ENCODE measurements around the gene FBLIM1. TPM values are rescaled to one million over a fixed set of nuclear protein-coding genes. Genes with fewer than 3 reads are reported as not detected.

FBLIM1 gene
- total and polyA plus RNA-seq, 2 experiments from 2014 or later = 117 to 120 TPM

DNA sequence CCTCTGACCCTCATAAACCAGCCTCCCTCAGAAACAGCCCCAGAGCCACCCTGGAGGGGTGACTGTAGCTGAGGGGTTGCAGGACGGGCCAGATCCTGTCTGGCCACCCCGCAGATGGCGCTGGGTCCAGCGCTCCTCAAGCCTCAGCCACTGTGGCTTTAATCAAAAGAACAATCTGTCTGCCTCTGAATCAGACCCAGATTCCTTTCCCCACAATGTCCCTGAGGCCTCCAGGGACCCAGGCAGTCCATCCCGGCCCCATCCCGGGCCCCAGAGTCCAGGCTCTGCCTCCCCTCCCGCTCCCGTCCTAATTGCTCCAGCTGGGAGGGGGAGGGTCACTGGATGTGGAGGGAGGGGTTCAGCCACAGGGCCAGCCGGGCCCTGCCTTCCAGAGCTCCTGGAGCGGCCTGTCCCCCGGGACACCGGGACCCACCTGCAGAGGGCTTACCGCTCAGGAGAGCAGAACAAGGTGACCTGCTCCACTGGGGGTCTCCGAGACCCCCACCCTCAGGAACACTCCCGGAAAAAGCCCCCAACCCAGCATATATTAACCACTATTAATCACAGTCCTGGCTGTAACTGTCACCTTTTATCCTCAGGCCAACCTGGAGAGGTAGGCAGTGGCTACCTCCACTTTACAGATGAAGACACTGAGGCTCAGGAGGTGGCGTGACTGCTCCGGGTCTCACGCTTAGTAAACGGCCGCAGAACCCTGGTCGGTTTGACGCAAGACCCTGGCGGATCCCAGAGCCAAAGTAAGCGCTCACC, 836 bp upstream of the FBLIM1 start:
- peak overlapping the region; percentile 87 for H3K4me2 ChIP-seq
- peak overlapping the region; percentile 95 for H3K27ac ChIP-seq
- no peaks in the 10 kb centered on the region for H3K9me2 ChIP-seq (replicated peaks; ENCODE audit: insufficient read depth)
- no peaks in the 10 kb centered on the region for H3K9me3 ChIP-seq (ENCODE audit: low read depth)
- H3K27me3 ChIP-seq = no peaks in the 10 kb centered on the region
- H3K4me3 ChIP-seq = peak overlapping the region; percentile 98
- peaks cover 22% of the 10 kb centered on the region for H4K20me1 ChIP-seq (ENCODE audit: insufficient read depth, poor library complexity, severe bottlenecking)
- TF ChIP-seq EZH2 (IDR thresholded peaks at IDR 0.05; ENCODE audit: borderline replicate concordance) (no peak), EZH2phosphoT487 (IDR thresholded peaks at IDR 0.05; ENCODE audit: low read depth, severe bottlenecking, unreplicated experiment) (no peak)
- TF ChIP-seq, protein P1, sequence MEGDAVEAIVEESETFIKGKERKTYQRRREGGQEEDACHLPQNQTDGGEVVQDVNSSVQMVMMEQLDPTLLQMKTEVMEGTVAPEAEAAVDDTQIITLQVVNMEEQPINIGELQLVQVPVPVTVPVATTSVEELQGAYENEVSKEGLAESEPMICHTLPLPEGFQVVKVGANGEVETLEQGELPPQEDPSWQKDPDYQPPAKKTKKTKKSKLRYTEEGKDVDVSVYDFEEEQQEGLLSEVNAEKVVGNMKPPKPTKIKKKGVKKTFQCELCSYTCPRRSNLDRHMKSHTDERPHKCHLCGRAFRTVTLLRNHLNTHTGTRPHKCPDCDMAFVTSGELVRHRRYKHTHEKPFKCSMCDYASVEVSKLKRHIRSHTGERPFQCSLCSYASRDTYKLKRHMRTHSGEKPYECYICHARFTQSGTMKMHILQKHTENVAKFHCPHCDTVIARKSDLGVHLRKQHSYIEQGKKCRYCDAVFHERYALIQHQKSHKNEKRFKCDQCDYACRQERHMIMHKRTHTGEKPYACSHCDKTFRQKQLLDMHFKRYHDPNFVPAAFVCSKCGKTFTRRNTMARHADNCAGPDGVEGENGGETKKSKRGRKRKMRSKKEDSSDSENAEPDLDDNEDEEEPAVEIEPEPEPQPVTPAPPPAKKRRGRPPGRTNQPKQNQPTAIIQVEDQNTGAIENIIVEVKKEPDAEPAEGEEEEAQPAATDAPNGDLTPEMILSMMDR (IDR thresholded peaks at IDR 0.05; ENCODE audit: poor library complexity) = no peak
- DNase-seq (ENCODE audit: low spot score) = peak; percentile 86
- H3K79me2 ChIP-seq = peaks cover 44% of the 10 kb centered on the region
- H3K4me1 ChIP-seq (ENCODE audit: insufficient read depth) = peaks cover 42% of the 10 kb centered on the region
- H3K36me3 ChIP-seq (replicated peaks; ENCODE audit: insufficient read depth, low read depth) = no peaks in the 10 kb centered on the region
- peak overlapping the region; percentile 51 for H2AFZ ChIP-seq
- WGBS (ENCODE audit: low lambda C conversion rate, missing lambda C conversion rate) = 6% methylated on average over 23 of the region's 24 CpGs

DNA sequence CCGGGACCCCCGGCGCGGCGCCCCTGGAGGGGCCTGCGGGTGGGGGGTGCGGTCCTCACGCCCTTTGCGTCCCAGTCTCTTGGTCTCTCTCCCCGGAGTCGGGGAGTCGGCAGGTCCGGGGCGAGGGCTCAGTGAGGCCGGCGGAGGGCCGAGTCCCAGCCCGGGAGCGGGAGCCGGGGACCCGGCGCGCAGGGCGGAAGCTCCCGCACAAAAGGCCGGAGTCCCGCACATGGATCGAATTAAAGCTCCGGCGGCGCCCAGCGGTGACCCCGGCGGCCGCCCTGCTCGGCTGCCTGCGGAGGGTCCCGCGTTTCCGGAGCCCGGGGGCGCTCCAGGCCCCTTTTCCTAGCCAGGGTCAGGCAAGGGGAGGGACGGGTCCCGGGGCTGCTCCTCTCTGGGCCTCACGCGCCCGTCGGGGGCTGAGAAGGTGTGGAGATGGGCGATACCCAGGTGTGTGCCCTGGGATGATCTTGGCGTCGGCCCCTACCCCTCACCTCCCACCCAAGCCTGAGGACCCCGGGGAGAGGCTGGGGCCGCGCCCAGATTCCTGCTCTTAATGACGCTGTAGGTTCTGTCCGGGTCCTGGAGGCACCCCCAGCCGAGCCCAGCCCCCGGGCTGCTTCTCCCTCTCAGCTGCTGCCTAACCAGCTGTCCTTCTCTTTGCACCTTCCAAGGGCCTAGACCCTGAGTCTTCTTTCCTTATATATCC, 512 bp downstream of the FBLIM1 start:
- no peaks in the 10 kb centered on the region for H3K27me3 ChIP-seq

DNA sequence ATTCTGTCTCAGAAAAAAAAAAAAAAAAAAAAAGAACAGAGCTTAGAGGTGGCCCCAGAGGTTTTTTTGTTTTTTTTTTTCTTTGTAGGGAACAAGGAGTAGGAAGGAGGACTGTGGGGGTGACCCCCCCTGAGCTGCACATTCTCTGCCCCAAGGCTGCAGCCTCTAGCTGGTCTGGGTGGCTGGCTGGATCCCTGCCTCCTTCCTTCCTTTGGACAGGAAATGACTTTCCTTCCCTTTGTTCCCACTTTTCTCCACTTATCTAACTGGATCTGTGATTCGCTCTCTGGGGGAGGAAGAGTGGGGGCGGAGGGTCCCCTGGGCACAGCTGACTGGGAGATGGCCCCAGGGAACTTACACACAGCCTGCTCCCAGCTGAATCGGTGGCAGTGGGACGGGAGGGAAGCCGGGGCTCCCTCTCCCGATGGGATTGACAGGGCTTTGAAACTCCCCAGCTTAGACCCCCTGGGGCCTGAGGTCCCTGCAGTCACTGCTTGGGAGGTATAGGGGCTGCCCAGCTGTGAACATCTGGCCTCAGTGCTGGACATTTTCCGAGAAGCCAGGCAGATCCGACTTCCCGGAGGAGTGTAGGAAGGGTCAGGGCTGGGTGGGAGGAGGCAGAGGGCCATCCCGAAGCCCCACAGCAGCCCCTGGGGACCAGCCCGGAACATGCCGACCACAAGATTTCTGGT, 2.1 kb downstream of the FBLIM1 start:
- H2AFZ ChIP-seq = no peak overlapping the region
- DNase-seq (ENCODE audit: low spot score) = peak; percentile 56
- peaks cover 42% of the 10 kb centered on the region for H4K20me1 ChIP-seq (ENCODE audit: insufficient read depth, poor library complexity, severe bottlenecking)
- no peaks in the 10 kb centered on the region for H3K27me3 ChIP-seq
- H3K27ac ChIP-seq = peak overlapping the region; percentile 95
- no peaks in the 10 kb centered on the region for H3K36me3 ChIP-seq (replicated peaks; ENCODE audit: insufficient read depth, low read depth)
- no peaks in the 10 kb centered on the region for H3K9me3 ChIP-seq (ENCODE audit: low read depth)
- H3K4me1 ChIP-seq (ENCODE audit: insufficient read depth) = peaks cover 56% of the 10 kb centered on the region
- H3K4me3 ChIP-seq = peak overlapping the region; percentile 34
- no peaks in the 10 kb centered on the region for H3K9me2 ChIP-seq (replicated peaks; ENCODE audit: insufficient read depth)
- peak overlapping the region; percentile 87 for H3K4me2 ChIP-seq
- WGBS (ENCODE audit: low lambda C conversion rate, missing lambda C conversion rate) = 17% methylated on average over 12 of the region's 12 CpGs
- TF ChIP-seq, protein P1 (IDR thresholded peaks at IDR 0.05; ENCODE audit: poor library complexity) = no peak
- TF ChIP-seq EZH2 (IDR thresholded peaks at IDR 0.05; ENCODE audit: borderline replicate concordance) (no peak), EZH2phosphoT487 (IDR thresholded peaks at IDR 0.05; ENCODE audit: low read depth, severe bottlenecking, unreplicated experiment) (no peak)
- peaks cover 69% of the 10 kb centered on the region for H3K79me2 ChIP-seq

More for the DNA sequence above, 512 bp downstream of the FBLIM1 start:
- peak overlapping the region; percentile 98 for H3K4me3 ChIP-seq
- H3K9me3 ChIP-seq (ENCODE audit: low read depth) = no peaks in the 10 kb centered on the region
- H2AFZ ChIP-seq = peak overlapping the region; percentile 51
- H3K27ac ChIP-seq = peak overlapping the region; percentile 95
- no peaks in the 10 kb centered on the region for H3K9me2 ChIP-seq (replicated peaks; ENCODE audit: insufficient read depth)
- H3K79me2 ChIP-seq = peaks cover 58% of the 10 kb centered on the region
- TF ChIP-seq, protein P1 (IDR thresholded peaks at IDR 0.05; ENCODE audit: poor library complexity) = no peak
- TF ChIP-seq EZH2 (IDR thresholded peaks at IDR 0.05; ENCODE audit: borderline replicate concordance) (no peak), EZH2phosphoT487 (IDR thresholded peaks at IDR 0.05; ENCODE audit: low read depth, severe bottlenecking, unreplicated experiment) (no peak)
- under 1% methylated on average over 45 of the region's 58 CpGs for WGBS (ENCODE audit: low lambda C conversion rate, missing lambda C conversion rate)
- H3K4me2 ChIP-seq = peak overlapping the region; percentile 87
- no peaks in the 10 kb centered on the region for H3K36me3 ChIP-seq (replicated peaks; ENCODE audit: insufficient read depth, low read depth)
- peak; percentile 43 for DNase-seq (ENCODE audit: low spot score)
- H4K20me1 ChIP-seq (ENCODE audit: insufficient read depth, poor library complexity, severe bottlenecking) = peaks cover 30% of the 10 kb centered on the region
- H3K4me1 ChIP-seq (ENCODE audit: insufficient read depth) = peaks cover 49% of the 10 kb centered on the region
